ENCODE results near the gene TRIM17.

DNA sequence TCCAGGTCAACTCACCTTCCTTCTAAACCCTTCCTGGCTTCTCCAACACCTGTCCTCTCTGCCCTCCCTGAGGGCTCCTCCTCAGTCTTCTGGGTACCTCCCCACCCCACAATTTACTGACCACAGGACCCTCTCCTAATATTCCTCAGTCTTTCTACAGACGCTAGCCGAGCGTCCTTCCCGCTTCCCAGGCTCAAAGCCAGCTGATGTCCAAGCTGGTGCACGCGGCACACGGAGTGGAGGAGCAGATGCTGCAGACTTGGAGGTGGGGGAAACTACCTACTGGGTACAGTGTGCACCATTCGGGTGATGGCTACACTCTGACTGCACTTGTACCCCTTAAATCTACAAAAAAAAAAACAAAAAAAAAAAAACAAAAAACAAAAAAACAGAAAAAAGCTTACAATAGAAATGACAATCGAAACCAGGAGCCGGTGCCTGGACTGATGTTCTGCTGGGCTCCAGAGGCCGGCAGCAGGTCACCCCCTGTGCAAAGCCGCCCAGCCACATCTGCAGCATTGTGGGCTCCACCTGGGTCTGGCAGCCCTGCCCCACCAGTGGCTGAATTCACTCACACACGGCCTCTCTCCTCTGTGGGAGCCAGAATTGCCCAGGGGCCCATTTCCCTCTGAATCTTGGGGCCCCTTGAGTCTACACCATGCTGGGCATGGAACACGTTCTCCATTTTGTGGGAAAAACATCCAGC, 17.0 kb downstream of the TRIM17 start:
- TF ChIP-seq POLR2A (IDR thresholded peaks at IDR 0.05; ENCODE audit: low read depth, low read length) = no peak
- no peak for TF ChIP-seq POLR2AphosphoS5 (IDR thresholded peaks at IDR 0.05; ENCODE audit: low read depth, low read length)
- no peak for TF ChIP-seq TAF1 (IDR thresholded peaks at IDR 0.05; ENCODE audit: low read depth, low read length)
- no peak for TF ChIP-seq SPI1 (IDR thresholded peaks at IDR 0.05; ENCODE audit: low read depth, low read length)
- no peak for TF ChIP-seq PAX5 (IDR thresholded peaks at IDR 0.05; ENCODE audit: insufficient read depth, low read length, severe bottlenecking)

Data from GM12891 (cell line).